HepG2 (cell line): ENCODE data around the gene ADAM8. TPM values are rescaled to one million over a fixed set of nuclear protein-coding genes. Genes with fewer than 3 reads are reported as not detected.

Experiments
- ATAC-seq: fragments of 200-7000 bp; cut with Tn5 transposase; 3 replicates; pipeline ENCODE4 v1.9.1; 2020; ENCODE audit warnings: mild to moderate bottlenecking, moderate library complexity
- BruUV-seq: library from RNA; stranded (reverse); fragments of 400-500 nt; replicated peaks from 2 replicates; lab custom pipeline; 2021; lab: Mats Ljungman, UMichigan
- CTCF ChIA-PET: fragments of 300-600 bp; formaldehyde crosslinking; extraction: SDS; loops from one replicate; lab custom pipeline; 2021; ENCODE audit warnings: low total read pairs, inconsistent platforms, low intra/inter-chr PET ratio; lab: Yijun Ruan, JAX
- POLR2A ChIA-PET: fragments of 350-600 bp; sonication (Branson Sonifier 250); formaldehyde crosslinking; loops from one replicate; lab custom pipeline; 2020; ENCODE audit warnings: antibody characterized with exemption, inconsistent platforms; lab: Yijun Ruan, JAX
- DNase-seq: peaks from one replicate; pipeline ENCODE4 v3.0.0-alpha.2; 2015; ENCODE audit warnings: low spot score
- FAIRE-seq: peaks from 3 replicates; lab custom pipeline; 2011; peaks lifted over from hg19 to GRCh38; lab: Jason Lieb, UNC
- H2AFZ ChIP-seq: one replicate; pipeline ENCODE4 v1.6.1; 2011; ENCODE audit warnings: low read length, inconsistent platforms
- H3K27ac ChIP-seq: fragments of 300-600 bp; 3 replicates; pipeline ENCODE4 v1.8.0; 2011; ENCODE audit warnings: mixed run types, mild to moderate bottlenecking, mixed read lengths, low read length, inconsistent platforms; ENCODE audit not compliant: insufficient read depth; ENCODE audit errors: extremely low read length
- H3K27me3 ChIP-seq, 2 experiments: fragments of 200-600 bp in 1 of 2; 2 replicates in 1 of 2; 3 replicates in 1 of 2; pipeline versions ENCODE4 v1.6.0 to v1.8.0; 2011; ENCODE audit warnings: low read length in 2 of 2, mild to moderate bottlenecking in 2 of 2, moderate library complexity in 2 of 2, inconsistent platforms in 1 of 2; ENCODE audit not compliant: insufficient read depth in 2 of 2, control insufficient read depth in 1 of 2
- H3K36me3 ChIP-seq, 2 experiments: fragments of 200-600 bp in 1 of 2; replicated peaks in 1 of 2; 2 replicates in 1 of 2; 3 replicates in 1 of 2; pipeline versions ENCODE4 v1.5.1 to v1.8.0; 2011; ENCODE audit warnings: low read length in 2 of 2, inconsistent platforms in 1 of 2; ENCODE audit not compliant: insufficient read depth in 2 of 2, control insufficient read depth in 1 of 2
- H3K4me1 ChIP-seq: 2 replicates; pipeline ENCODE4 v1.5.1; 2012; ENCODE audit warnings: low read length, inconsistent platforms; ENCODE audit not compliant: insufficient read depth
- H3K4me2 ChIP-seq: 2 replicates; pipeline ENCODE4 v1.6.0; 2011; ENCODE audit warnings: low read depth, low read length, inconsistent platforms
- H3K4me3 ChIP-seq, 3 experiments: fragments of 200-600 bp in 1 of 3; sonication (generic), shearing (Covaris generic) in 1 of 3; replicated peaks in 1 of 3; 2 replicates each; pipeline ENCODE4 v1.5.1; 2011 to 2016; ENCODE audit warnings: low read length in 3 of 3, inconsistent platforms in 2 of 3, low read depth in 2 of 3, mild to moderate bottlenecking in 2 of 3, control low read depth in 1 of 3, mixed read lengths in 1 of 3; ENCODE audit not compliant: insufficient read depth in 1 of 3
- H3K79me2 ChIP-seq: one replicate; pipeline ENCODE4 v1.6.1; 2011; ENCODE audit warnings: low read length, inconsistent platforms; ENCODE audit not compliant: insufficient read depth
- H3K9ac ChIP-seq: 2 replicates; pipeline ENCODE4 v1.6.0; 2011; ENCODE audit warnings: mild to moderate bottlenecking, low read depth, low read length, inconsistent platforms; ENCODE audit not compliant: insufficient read depth
- H3K9me3 ChIP-seq: 2 replicates; pipeline ENCODE4 v1.5.1; 2012; ENCODE audit warnings: mild to moderate bottlenecking, low read length
- H4K20me1 ChIP-seq: 2 replicates; pipeline ENCODE4 v1.6.0; 2011; ENCODE audit warnings: inconsistent platforms, mild to moderate bottlenecking, low read length, moderate library complexity; ENCODE audit not compliant: insufficient read depth
- DNMT3B ChIP-seq: conservative IDR thresholded peaks from 2 replicates; pipeline ENCODE4 v1.6.1; 2016; ENCODE audit warnings: missing biosample characterization, control low read depth
- MATR3 ChIP-seq: sonication (generic); formaldehyde crosslinking; IDR thresholded peaks from 2 replicates; pipeline ENCODE4 v1.4.0; 2020; ENCODE audit warnings: missing genetic modification reagents
- MBD4 ChIP-seq: IDR thresholded peaks from 2 replicates; pipeline ENCODE4 v1.6.1; 2012; ENCODE audit warnings: low read length, inconsistent platforms, borderline replicate concordance
- RCOR2 ChIP-seq: IDR thresholded peaks from 2 replicates; pipeline ENCODE4 v1.6.1; 2016; ENCODE audit warnings: missing biosample characterization, missing genetic modification reagents
- SPEN ChIP-seq: sonication (generic); formaldehyde crosslinking; IDR thresholded peaks from 2 replicates; pipeline ENCODE4 v1.5.1; 2020; ENCODE audit warnings: low read depth, mild to moderate bottlenecking, missing genetic modification reagents
- SSRP1 ChIP-seq: IDR thresholded peaks from 2 replicates; pipeline ENCODE4 v1.6.1; 2016; ENCODE audit warnings: control low read depth
- ZNF598 ChIP-seq: sonication (generic); formaldehyde crosslinking; IDR thresholded peaks from 2 replicates; pipeline ENCODE4 v1.5.1; 2020; ENCODE audit warnings: mild to moderate bottlenecking, missing genetic modification reagents, borderline replicate concordance
- WGBS: methylation state at CpG from one replicate; pipeline ENCODE4 v1.1.6; 2017; ENCODE audit warnings: low lambda C conversion rate; 5-methylcytosine and 5-hydroxymethylcytosine counted together
- in situ Hi-C: cut with HindIII; loops from 2 replicates; pipeline ENCODE4 v1.10.0; 2017; ENCODE audit warnings: low pct_unique_long_range_greater_than_20kb; ENCODE audit not compliant: extremely low pct_ligation_motif_present
- intact Hi-C: fragments of 100-400 bp; cut with micrococcal nuclease; formaldehyde crosslinking; loops from one replicate; pipeline ENCODE4 v1.10.0; 2022; ENCODE audit not compliant: unreplicated experiment
- polyA plus RNA-seq, 8 experiments: library from polyadenylated mRNA; depleted of rRNA in 3 of 8; stranded (reverse) in 7 of 8; unstranded in 1 of 8; fragments of >200 nt; fragmentation: Illumina TruSeq in 4 of 8; extraction: Trizol in 4 of 8; gene quantifications; 2 replicates each; pipeline versions ENCODE4 v1.2.1 to v1.2.3, GENCODE V29; 2011 to 2016; ENCODE audit warnings: low read depth in 4 of 8, missing spikeins in 1 of 8, mixed read lengths in 1 of 8; ENCODE audit not compliant: insufficient read depth in 1 of 8
- total RNA-seq, 5 experiments: library from RNA; depleted of rRNA; stranded (reverse); fragments of >200 nt; fragmentation: Illumina TruSeq; extraction: Trizol; gene quantifications; 2 replicates each; pipeline ENCODE4 v1.2.3, GENCODE V29; 2016; ENCODE audit warnings: low read depth in 1 of 5
- TF ChIP-seq, protein P1 (sequence below): sonication (generic); formaldehyde crosslinking; conservative IDR thresholded peaks from 2 replicates; pipeline ENCODE4 v1.5.0; 2020; ENCODE audit warnings: missing genetic modification reagents
- TF ChIP-seq, protein P2 (sequence below): IDR thresholded peaks from 2 replicates; pipeline ENCODE4 v1.6.1; 2012; ENCODE audit warnings: inconsistent platforms
- TF ChIP-seq, protein P3 (sequence below): sonication (generic); formaldehyde crosslinking; IDR thresholded peaks from 2 replicates; pipeline ENCODE4 v1.4.0; 2020; ENCODE audit warnings: missing genetic modification reagents, borderline replicate concordance
- TF ChIP-seq, protein P4 (sequence below): sonication (generic); formaldehyde crosslinking; IDR thresholded peaks from 2 replicates; pipeline ENCODE4 v1.4.0; 2020; ENCODE audit warnings: missing genetic modification reagents

Gene ADAM8
- total and polyA plus RNA-seq, 2 of the 13 experiments (the other 11 are each of a cell fraction or from before 2014, with no cell fraction given): 0.24 to 0.93 TPM

DNA sequence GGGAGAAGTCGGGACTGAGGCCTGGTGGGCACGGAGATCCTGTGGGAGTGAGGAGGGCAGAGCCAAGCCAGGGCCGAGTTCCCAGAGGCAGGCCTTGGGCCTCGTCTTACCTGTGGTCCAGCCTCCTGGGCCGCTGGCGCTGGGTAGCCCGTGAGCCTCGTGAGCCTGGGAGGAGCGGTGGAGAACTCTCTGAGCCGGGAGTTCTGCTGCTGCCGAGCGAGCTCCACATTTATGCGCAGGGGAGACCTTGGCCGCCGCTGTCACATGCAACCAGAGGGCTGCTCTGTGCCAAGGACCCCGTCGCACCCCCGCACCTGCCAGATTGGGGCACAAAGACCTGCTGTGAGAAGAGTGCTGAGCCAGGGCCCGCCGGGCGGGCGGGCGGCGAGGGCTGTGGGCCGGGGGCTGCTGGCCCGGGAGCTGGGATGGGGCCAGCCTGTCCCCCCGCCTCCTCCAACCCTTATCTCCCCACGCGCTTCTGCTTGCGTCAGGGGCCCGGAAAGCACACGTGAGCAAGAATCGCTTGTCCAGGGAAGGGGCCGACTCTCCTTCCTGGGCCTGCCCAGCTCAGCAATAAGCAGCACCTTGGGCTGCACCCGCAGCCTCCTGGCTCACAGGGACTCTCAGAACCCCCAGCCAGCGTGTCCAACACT is 28.9 kb downstream of the ADAM8 start (continued):
- TF ChIP-seq, protein P1, sequence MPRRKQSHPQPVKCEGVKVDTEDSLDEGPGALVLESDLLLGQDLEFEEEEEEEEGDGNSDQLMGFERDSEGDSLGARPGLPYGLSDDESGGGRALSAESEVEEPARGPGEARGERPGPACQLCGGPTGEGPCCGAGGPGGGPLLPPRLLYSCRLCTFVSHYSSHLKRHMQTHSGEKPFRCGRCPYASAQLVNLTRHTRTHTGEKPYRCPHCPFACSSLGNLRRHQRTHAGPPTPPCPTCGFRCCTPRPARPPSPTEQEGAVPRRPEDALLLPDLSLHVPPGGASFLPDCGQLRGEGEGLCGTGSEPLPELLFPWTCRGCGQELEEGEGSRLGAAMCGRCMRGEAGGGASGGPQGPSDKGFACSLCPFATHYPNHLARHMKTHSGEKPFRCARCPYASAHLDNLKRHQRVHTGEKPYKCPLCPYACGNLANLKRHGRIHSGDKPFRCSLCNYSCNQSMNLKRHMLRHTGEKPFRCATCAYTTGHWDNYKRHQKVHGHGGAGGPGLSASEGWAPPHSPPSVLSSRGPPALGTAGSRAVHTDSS: no peak
- TF ChIP-seq, protein P2, sequence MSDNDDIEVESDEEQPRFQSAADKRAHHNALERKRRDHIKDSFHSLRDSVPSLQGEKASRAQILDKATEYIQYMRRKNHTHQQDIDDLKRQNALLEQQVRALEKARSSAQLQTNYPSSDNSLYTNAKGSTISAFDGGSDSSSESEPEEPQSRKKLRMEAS: no peak
- TF ChIP-seq, all 625 proteins: peak for 0

DNA sequence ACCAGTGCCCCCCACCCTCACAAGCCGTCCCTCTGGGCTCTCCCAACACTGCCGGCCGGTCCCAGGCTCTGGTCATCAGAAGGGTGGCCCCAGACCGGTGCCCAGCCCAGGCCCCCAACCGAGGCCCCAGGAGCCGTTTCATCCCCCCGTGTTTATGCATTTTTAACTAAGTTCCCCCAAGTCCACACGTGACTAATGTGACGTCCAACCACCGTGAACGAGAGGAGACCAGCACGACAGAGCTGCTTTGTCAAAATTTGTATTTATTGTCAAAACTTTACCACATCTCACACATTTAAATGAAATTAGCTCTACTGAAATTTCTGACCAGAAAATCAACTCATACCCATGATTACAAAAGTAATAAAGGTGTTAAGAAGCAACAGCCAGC is 30.4 kb downstream of the ADAM8 start:
- BruUV-seq: no TSS peak
- no peak overlapping the region for H3K4me2 ChIP-seq
- no peaks in the 10 kb centered on the region for H3K9me3 ChIP-seq
- no peak overlapping the region for H3K4me3 ChIP-seq
- POLR2A ChIA-PET: no interaction called here
- no peaks in the 10 kb centered on the region for H3K36me3 ChIP-seq
- H3K9ac ChIP-seq: no peak overlapping the region
- in situ Hi-C loops: no loop called here
- intact Hi-C loops: no loop called here
- no peaks in the 10 kb centered on the region for H4K20me1 ChIP-seq
- FAIRE-seq (no peak), ATAC-seq (no peak), DNase-seq (no peak)
- H3K27ac ChIP-seq: no peak overlapping the region
- TF ChIP-seq DNMT3B (CRISPR knock-in tag): no peak
- TF ChIP-seq SPEN (CRISPR knock-in tag): no peak
- no peak for TF ChIP-seq SSRP1 (CRISPR knock-in tag)
- TF ChIP-seq MBD4: no peak
- TF ChIP-seq, protein P3, sequence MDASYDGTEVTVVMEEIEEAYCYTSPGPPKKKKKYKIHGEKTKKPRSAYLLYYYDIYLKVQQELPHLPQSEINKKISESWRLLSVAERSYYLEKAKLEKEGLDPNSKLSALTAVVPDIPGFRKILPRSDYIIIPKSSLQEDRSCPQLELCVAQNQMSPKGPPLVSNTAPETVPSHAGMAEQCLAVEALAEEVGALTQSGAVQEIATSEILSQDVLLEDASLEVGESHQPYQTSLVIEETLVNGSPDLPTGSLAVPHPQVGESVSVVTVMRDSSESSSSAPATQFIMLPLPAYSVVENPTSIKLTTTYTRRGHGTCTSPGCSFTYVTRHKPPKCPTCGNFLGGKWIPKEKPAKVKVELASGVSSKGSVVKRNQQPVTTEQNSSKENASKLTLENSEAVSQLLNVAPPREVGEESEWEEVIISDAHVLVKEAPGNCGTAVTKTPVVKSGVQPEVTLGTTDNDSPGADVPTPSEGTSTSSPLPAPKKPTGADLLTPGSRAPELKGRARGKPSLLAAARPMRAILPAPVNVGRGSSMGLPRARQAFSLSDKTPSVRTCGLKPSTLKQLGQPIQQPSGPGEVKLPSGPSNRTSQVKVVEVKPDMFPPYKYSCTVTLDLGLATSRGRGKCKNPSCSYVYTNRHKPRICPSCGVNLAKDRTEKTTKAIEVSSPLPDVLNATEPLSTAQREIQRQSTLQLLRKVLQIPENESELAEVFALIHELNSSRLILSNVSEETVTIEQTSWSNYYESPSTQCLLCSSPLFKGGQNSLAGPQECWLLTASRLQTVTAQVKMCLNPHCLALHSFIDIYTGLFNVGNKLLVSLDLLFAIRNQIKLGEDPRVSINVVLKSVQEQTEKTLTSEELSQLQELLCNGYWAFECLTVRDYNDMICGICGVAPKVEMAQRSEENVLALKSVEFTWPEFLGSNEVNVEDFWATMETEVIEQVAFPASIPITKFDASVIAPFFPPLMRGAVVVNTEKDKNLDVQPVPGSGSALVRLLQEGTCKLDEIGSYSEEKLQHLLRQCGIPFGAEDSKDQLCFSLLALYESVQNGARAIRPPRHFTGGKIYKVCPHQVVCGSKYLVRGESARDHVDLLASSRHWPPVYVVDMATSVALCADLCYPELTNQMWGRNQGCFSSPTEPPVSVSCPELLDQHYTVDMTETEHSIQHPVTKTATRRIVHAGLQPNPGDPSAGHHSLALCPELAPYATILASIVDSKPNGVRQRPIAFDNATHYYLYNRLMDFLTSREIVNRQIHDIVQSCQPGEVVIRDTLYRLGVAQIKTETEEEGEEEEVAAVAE: no peak
- no peak for TF ChIP-seq RCOR2 (CRISPR knock-in tag)
- no peak for TF ChIP-seq MATR3 (CRISPR knock-in tag)
- TF ChIP-seq ZNF598: no peak
- TF ChIP-seq, protein P4, sequence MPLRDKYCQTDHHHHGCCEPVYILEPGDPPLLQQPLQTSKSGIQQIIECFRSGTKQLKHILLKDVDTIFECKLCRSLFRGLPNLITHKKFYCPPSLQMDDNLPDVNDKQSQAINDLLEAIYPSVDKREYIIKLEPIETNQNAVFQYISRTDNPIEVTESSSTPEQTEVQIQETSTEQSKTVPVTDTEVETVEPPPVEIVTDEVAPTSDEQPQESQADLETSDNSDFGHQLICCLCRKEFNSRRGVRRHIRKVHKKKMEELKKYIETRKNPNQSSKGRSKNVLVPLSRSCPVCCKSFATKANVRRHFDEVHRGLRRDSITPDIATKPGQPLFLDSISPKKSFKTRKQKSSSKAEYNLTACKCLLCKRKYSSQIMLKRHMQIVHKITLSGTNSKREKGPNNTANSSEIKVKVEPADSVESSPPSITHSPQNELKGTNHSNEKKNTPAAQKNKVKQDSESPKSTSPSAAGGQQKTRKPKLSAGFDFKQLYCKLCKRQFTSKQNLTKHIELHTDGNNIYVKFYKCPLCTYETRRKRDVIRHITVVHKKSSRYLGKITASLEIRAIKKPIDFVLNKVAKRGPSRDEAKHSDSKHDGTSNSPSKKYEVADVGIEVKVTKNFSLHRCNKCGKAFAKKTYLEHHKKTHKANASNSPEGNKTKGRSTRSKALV (CRISPR knock-in tag): no peak
- peaks cover 33% of the 10 kb centered on the region for H3K4me1 ChIP-seq
- H3K79me2 ChIP-seq: no peaks in the 10 kb centered on the region
- H2AFZ ChIP-seq: no peak overlapping the region
- WGBS: 35% methylated on average over 9 of the region's 12 CpGs
- peaks cover 27 to 69% of the 10 kb centered on the region in 2 experiments for H3K27me3 ChIP-seq
- CTCF ChIA-PET: no interaction called here
